ENCODE measurements around the gene ZNF516. TPM values are rescaled to one million over a fixed set of nuclear protein-coding genes. Genes with fewer than 3 reads are reported as not detected.

Gene ZNF516
- total and polyA plus RNA-seq, 2 of the 4 experiments (the other 2 are of a cell fraction): 7.9 to 16.9 TPM

GRCh38 chr18:76396792-76397191, 98.2 kb downstream of the ZNF516 start:
- H2BK5ac ChIP-seq (ENCODE audit: low read depth, low read length, poor library complexity, severe bottlenecking): no peak overlapping the region
- H3K79me1 ChIP-seq (ENCODE audit: low read depth in 1 of 2, low read length in 2 of 2): peaks cover 15 to 66% of the 10 kb centered on the region in 2 experiments; a peak in 3 of 4 replicates
- in situ Hi-C loops (cut with MboI; ENCODE audit: low sequenced_read_pairs) (loop anchor here (5.0 kb wide), 1 partner anchor 291 kb away; no protein-coding TSS in a partner anchor), dilution Hi-C loops (cut with HindIII; ENCODE audit: low sequenced_read_pairs, unreplicated experiment) (no loop called here), intact Hi-C loops (cut with micrococcal nuclease) (no loop called here)
- H2AK5ac ChIP-seq (ENCODE audit: low read depth, low read length): no peak overlapping the region
- H3K9ac ChIP-seq (ENCODE audit: low read depth, low read length): no peak overlapping the region
- H4K20me1 ChIP-seq (ENCODE audit: insufficient read depth, low read length): peaks cover 70% of the 10 kb centered on the region
- H3K9me1 ChIP-seq (ENCODE audit: insufficient read depth, low read length): peaks cover 14% of the 10 kb centered on the region
- H3K27me3 ChIP-seq (ENCODE audit: control insufficient read depth, insufficient read depth, low read length): no peaks in the 10 kb centered on the region
- no peak overlapping the region for H4K5ac ChIP-seq (ENCODE audit: low read depth, low read length)
- H3K23ac ChIP-seq (ENCODE audit: low read depth, low read length): no peak overlapping the region
- no TSS peak for BruUV-seq (replicated peaks)
- H4K91ac ChIP-seq (ENCODE audit: insufficient read depth, low read depth, low read length): no peak overlapping the region
- no peak overlapping the region for H4K8ac ChIP-seq (ENCODE audit: low read depth in 2 of 2, low read length in 2 of 2)
- TF ChIP-seq BHLHE40 (IDR thresholded peaks at IDR 0.05; ENCODE audit: low read depth, low read length) (no peak), RFX5 (IDR thresholded peaks at IDR 0.05; ENCODE audit: low read depth, low read length) (no peak), SMC3 (IDR thresholded peaks at IDR 0.05; ENCODE audit: low read depth, low read length) (no peak), MXI1 (IDR thresholded peaks at IDR 0.05; ENCODE audit: borderline replicate concordance, low read depth, low read length) (no peak), ELK1 (IDR thresholded peaks at IDR 0.05; ENCODE audit: borderline replicate concordance, low read depth, low read length) (no peak), FOS (IDR thresholded peaks at IDR 0.05; ENCODE audit: low read depth, low read length) (no peak), NFE2L2 (IDR thresholded peaks at IDR 0.05; ENCODE audit: low read depth, low read length) (no peak), MAFK (IDR thresholded peaks at IDR 0.05; ENCODE audit: low read depth, low read length) (no peak), RAD21 (IDR thresholded peaks at IDR 0.05; ENCODE audit: low read length) (no peak), USF2 (IDR thresholded peaks at IDR 0.05; ENCODE audit: low read depth, low read length) (no peak), RCOR1 (IDR thresholded peaks at IDR 0.05; ENCODE audit: insufficient replicate concordance, low read length) (no peak), CHD1 (IDR thresholded peaks at IDR 0.05; ENCODE audit: low read depth, low read length) (no peak), POLR2A (IDR thresholded peaks at IDR 0.05; ENCODE audit: low read depth, low read length) (no peak), MAZ (IDR thresholded peaks at IDR 0.05; ENCODE audit: borderline replicate concordance, low read depth, low read length) (no peak), CTCF (conservative IDR thresholded peaks at IDR 0.05; ENCODE audit: low read depth, low read length) (no peak), CEBPB (IDR thresholded peaks at IDR 0.05; ENCODE audit: low read depth, low read length) (no peak)
- no peak overlapping the region for H2AK9ac ChIP-seq (replicated peaks; ENCODE audit: low read depth, low read length, poor library complexity)
- no peak overlapping the region for H3K4ac ChIP-seq (ENCODE audit: low read depth, low read length)
- no peak overlapping the region for H3K18ac ChIP-seq (ENCODE audit: low read depth, low read length)
- no peak overlapping the region for H2AFZ ChIP-seq (replicated peaks; ENCODE audit: low read length, poor library complexity)
- peak overlapping the region; percentile 22; the same call in 1 of the 2 replicates for H3K27ac ChIP-seq (ENCODE audit: insufficient read depth, low read length)
- H3K9me3 ChIP-seq (ENCODE audit: control insufficient read depth, insufficient read depth, low read length): no peaks in the 10 kb centered on the region
- no peak overlapping the region for H2BK120ac ChIP-seq (ENCODE audit: low read depth, low read length)
- no peak overlapping the region for H3K4me3 ChIP-seq (ENCODE audit: insufficient read depth, low read depth, low read length)
- H3K14ac ChIP-seq (replicated peaks; ENCODE audit: low read depth, low read length): no peak overlapping the region
- no peak overlapping the region for H3K4me2 ChIP-seq (ENCODE audit: low read depth, low read length)
- DNase-seq: no peak
- peaks cover 8% of the 10 kb centered on the region for H3K4me1 ChIP-seq (ENCODE audit: control insufficient read depth, insufficient read depth, low read length)
- no peak overlapping the region for H2BK15ac ChIP-seq (ENCODE audit: low read depth, low read length)
- peaks cover 4% of the 10 kb centered on the region; the same call in 1 of the 2 replicates for H3K36me3 ChIP-seq (ENCODE audit: control insufficient read depth, insufficient read depth, low read length)
- H3K56ac ChIP-seq (ENCODE audit: extremely low read depth, insufficient read depth, low read length): no peak overlapping the region
- no CpG with 5 or more reads among the region's 9 CpGs for WGBS, 2 experiments (ENCODE audit: extremely low coverage in 2 of 2, insufficient read length in 1 of 2)
- CTCF ChIA-PET: interaction anchor here (0.9 to 1.2 kb wide), 2 partner anchors 56 to 290 kb away, joined by 3 to 5 read pairs; no protein-coding TSS in a partner anchor
- H2BK20ac ChIP-seq (ENCODE audit: low read depth, low read length): no peak overlapping the region
- POLR2A ChIA-PET (ENCODE audit: unreplicated experiment): no interaction called here
- no peak for ATAC-seq (ENCODE audit: low read depth)
